GM12878 (cell line): ENCODE measurements around the gene NEGR1. TPM values are rescaled to one million over a fixed set of nuclear protein-coding genes. Genes with fewer than 3 reads are reported as not detected.

Experiments used
- ATAC-seq: fragments of 200-7000 bp; cut with Tn5 transposase; 3 replicates; pipeline ENCODE4 v1.9.1; 2020; ENCODE audit warnings: mild to moderate bottlenecking, moderate library complexity
- BruUV-seq: library from RNA; stranded (reverse); fragments of 400-500 nt; replicated peaks from 2 replicates; lab custom pipeline; 2021; lab: Mats Ljungman, UMichigan
- CTCF ChIA-PET: fragments of 300-600 bp; sonication (Branson Sonifier 250); formaldehyde crosslinking; extraction: SDS; loops from one replicate; lab custom pipeline; 2021; ENCODE audit warnings: inconsistent platforms; lab: Yijun Ruan, JAX
- POLR2A ChIA-PET: fragments of 350-600 bp; formaldehyde crosslinking; extraction: SDS; loops from one replicate; lab custom pipeline; 2021; ENCODE audit warnings: inconsistent platforms; lab: Charles Lee
- RAD21 ChIA-PET: fragments of 300-600 bp; sonication (Branson Sonifier 250); formaldehyde crosslinking; loops from one replicate; lab custom pipeline; 2023; ENCODE audit warnings: antibody characterized with exemption; ENCODE audit not compliant: unreplicated experiment; lab: Charles Lee
- SMC1A ChIA-PET: fragments of 300-600 bp; sonication (Branson Sonifier 250); formaldehyde crosslinking; loops from one replicate; lab custom pipeline; 2023; ENCODE audit not compliant: unreplicated experiment, uncharacterized antibody; lab: Charles Lee
- DNase-seq: peaks from one replicate; pipeline ENCODE4 v3.0.0-alpha.2; 2011; ENCODE audit warnings: low read depth, low spot score
- FAIRE-seq: peaks from 3 replicates; lab custom pipeline; 2011; peaks lifted over from hg19 to GRCh38; lab: Jason Lieb, UNC
- H2AFZ ChIP-seq: 2 replicates; pipeline ENCODE4 v1.6.0; 2011; ENCODE audit warnings: low read depth, low read length, control low read depth; ENCODE audit not compliant: control insufficient read depth
- H3K27ac ChIP-seq: 2 replicates; pipeline ENCODE4 v1.5.1; 2011; ENCODE audit warnings: control low read depth; ENCODE audit not compliant: control insufficient read depth, insufficient read depth
- H3K27me3 ChIP-seq, 2 experiments: replicated peaks in 1 of 2; 2 replicates each; pipeline versions ENCODE4 v1.6.0 to v1.6.1; 2011; ENCODE audit warnings: low read length in 1 of 2; ENCODE audit not compliant: control insufficient read depth in 2 of 2, insufficient read depth in 2 of 2
- H3K36me3 ChIP-seq, 2 experiments: 2 replicates each; pipeline ENCODE4 v1.5.1; 2011; ENCODE audit warnings: low read length in 1 of 2; ENCODE audit not compliant: control insufficient read depth in 2 of 2, insufficient read depth in 2 of 2
- H3K4me1 ChIP-seq: 2 replicates; pipeline ENCODE4 v1.6.1; 2011; ENCODE audit warnings: mild to moderate bottlenecking, low read length, moderate library complexity, mixed read lengths; ENCODE audit not compliant: control insufficient read depth, insufficient read depth
- H3K4me2 ChIP-seq: 2 replicates; pipeline ENCODE4 v1.6.0; 2011; ENCODE audit warnings: control low read depth; ENCODE audit not compliant: control insufficient read depth, insufficient read depth
- H3K4me3 ChIP-seq: fragments of 200-600 bp; sonication (generic); 2 replicates; pipeline ENCODE4 v1.5.1; 2016
- H3K79me2 ChIP-seq: 2 replicates; pipeline ENCODE4 v1.6.0; 2011; ENCODE audit warnings: low read length; ENCODE audit not compliant: control insufficient read depth, insufficient read depth
- H3K9ac ChIP-seq: 2 replicates; pipeline ENCODE4 v1.8.0; 2011; ENCODE audit warnings: low read length, control low read depth, mixed read lengths; ENCODE audit not compliant: control insufficient read depth, insufficient read depth
- H3K9me3 ChIP-seq: replicated peaks from 3 replicates; pipeline ENCODE4 v1.5.1; 2011; ENCODE audit warnings: mild to moderate bottlenecking, low read length; ENCODE audit not compliant: control insufficient read depth, insufficient read depth
- H4K20me1 ChIP-seq: 2 replicates; pipeline ENCODE4 v1.6.0; 2011; ENCODE audit not compliant: control insufficient read depth, insufficient read depth
- BHLHE40 ChIP-seq, 2 experiments: fragments of 450-650 bp in 1 of 2; IDR thresholded peaks; 2 replicates each; pipeline ENCODE4 v1.6.1; 2011 to 2017; ENCODE audit warnings: low read depth in 2 of 2, borderline replicate concordance in 1 of 2, improper control_type of control experiment in 1 of 2, low read length in 1 of 2, mild to moderate bottlenecking in 1 of 2
- HDGF ChIP-seq: fragments of 450-650 bp; IDR thresholded peaks from 2 replicates; pipeline ENCODE4 v1.6.1; 2016; ENCODE audit warnings: antibody characterized with exemption
- PAX5 ChIP-seq: IDR thresholded peaks from 2 replicates; pipeline ENCODE4 v1.6.1; 2011; ENCODE audit warnings: low read depth, low read length, borderline replicate concordance
- RFX5 ChIP-seq: IDR thresholded peaks from 2 replicates; pipeline ENCODE4 v1.6.1; 2011; ENCODE audit warnings: low read depth, low read length, improper control_type of control experiment
- SMAD1 ChIP-seq: fragments of 450-650 bp; IDR thresholded peaks from 2 replicates; pipeline ENCODE4 v1.6.1; 2018; ENCODE audit warnings: mild to moderate bottlenecking, low read depth; ENCODE audit not compliant: partially characterized antibody
- SUZ12 ChIP-seq: fragments of 200-600 bp; sonication (generic); IDR thresholded peaks from one replicate; pipeline ENCODE4 v1.6.1; 2018; ENCODE audit warnings: antibody characterized with exemption, mild to moderate bottlenecking; ENCODE audit not compliant: unreplicated experiment
- TCF12 ChIP-seq: IDR thresholded peaks from 2 replicates; pipeline ENCODE4 v1.6.1; 2011; ENCODE audit warnings: low read depth, mild to moderate bottlenecking, low read length
- WGBS: methylation state at CpG from one replicate; pipeline ENCODE4 v1.1.6; 2016; ENCODE audit warnings: low lambda C conversion rate; ENCODE audit not compliant: insufficient replicate concordance, insufficient coverage; ENCODE audit errors: missing lambda C conversion rate; 5-methylcytosine and 5-hydroxymethylcytosine counted together
- in situ Hi-C: fragments of 300-500 bp; cut with MboI; formaldehyde crosslinking; loops from 9 replicates; pipeline ENCODE4 v1.14.3; 2018; ENCODE audit warnings: mixed read lengths
- intact Hi-C: fragments of 100-400 bp; cut with micrococcal nuclease; formaldehyde crosslinking; loops from one replicate; pipeline ENCODE4 v1.14.2; 2022; ENCODE audit not compliant: unreplicated experiment
- polyA plus RNA-seq, 11 experiments: library from polyadenylated mRNA; depleted of rRNA in 4 of 11; unstranded in 6 of 11; stranded (reverse) in 5 of 11; fragments of >200 nt; fragmentation: Nextera tagmentation in 4 of 11; fragmentation: Illumina TruSeq in 1 of 11; extraction: Ambion mirVana in 4 of 11; extraction: Trizol in 1 of 11; gene quantifications; 1 replicate in 1 of 11; 2 replicates in 10 of 11; pipeline versions ENCODE4 v1.2.1 to v1.2.3, GENCODE V29; 2011 to 2016; ENCODE audit warnings: inconsistent platforms in 2 of 11, missing spikeins in 2 of 11, low read depth in 1 of 11
- total RNA-seq, 4 experiments: library from RNA; depleted of rRNA in 3 of 4; stranded (reverse); fragments of >200 nt in 3 of 4; fragmentation: Illumina TruSeq in 1 of 4; extraction: Trizol in 1 of 4; gene quantifications; 2 replicates each; pipeline versions ENCODE4 v1.2.1 to v1.2.3, GENCODE V29; 2013 to 2021
- TF ChIP-seq, protein P1 (sequence below): IDR thresholded peaks from 2 replicates; pipeline ENCODE4 v1.6.1; 2011; ENCODE audit warnings: borderline replicate concordance, low read depth, mild to moderate bottlenecking, moderate library complexity, low read length; ENCODE audit not compliant: insufficient read depth, poor library complexity, severe bottlenecking
- TF ChIP-seq, protein P2 (sequence below): fragments of 450-650 bp; IDR thresholded peaks from 2 replicates; pipeline ENCODE4 v1.6.1; 2017; ENCODE audit warnings: antibody characterized with exemption, mild to moderate bottlenecking, moderate library complexity
- TF ChIP-seq, protein P3 (sequence below): IDR thresholded peaks from 2 replicates; pipeline ENCODE4 v1.6.1; 2011; ENCODE audit warnings: borderline replicate concordance, low read depth, mild to moderate bottlenecking, moderate library complexity, mixed read lengths, low read length; ENCODE audit not compliant: insufficient read depth; ENCODE audit errors: extremely low read length

Gene NEGR1
- total and polyA plus RNA-seq, 10 of the 15 experiments (the other 5 are each of a cell fraction or from before 2014, with no cell fraction given) = under 0.01 to 0.03 (median 0.01) TPM; not detected in 7

DNA sequence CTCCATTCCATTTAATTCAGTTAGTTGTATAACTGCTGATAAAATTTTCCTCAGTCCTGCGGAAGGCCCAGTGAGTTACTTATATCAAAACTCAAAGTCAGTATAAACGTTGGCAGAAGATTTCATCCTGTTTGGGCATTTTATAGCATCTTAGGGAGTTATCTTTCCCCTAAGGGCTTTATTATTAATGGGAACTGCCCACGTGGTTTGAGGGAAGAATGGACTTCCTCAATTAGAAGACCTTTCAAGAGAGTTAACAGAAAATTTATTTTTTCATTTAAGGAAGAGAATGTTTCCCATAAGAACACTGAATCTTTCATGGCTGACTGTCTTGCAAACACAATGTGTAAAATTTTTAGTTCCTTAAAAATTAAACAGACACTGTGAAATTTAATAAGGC, 400.1 kb downstream of the NEGR1 start:
- no peaks in the 10 kb centered on the region for H3K79me2 ChIP-seq
- FAIRE-seq = no peak
- in situ Hi-C loops = no loop called here
- H3K4me3 ChIP-seq = no peak overlapping the region
- H3K4me1 ChIP-seq = no peaks in the 10 kb centered on the region
- DNase-seq = no peak
- no peaks in the 10 kb centered on the region for H3K36me3 ChIP-seq
- TF ChIP-seq TCF12 (no peak), RFX5 (no peak)
- TF ChIP-seq, protein P1, sequence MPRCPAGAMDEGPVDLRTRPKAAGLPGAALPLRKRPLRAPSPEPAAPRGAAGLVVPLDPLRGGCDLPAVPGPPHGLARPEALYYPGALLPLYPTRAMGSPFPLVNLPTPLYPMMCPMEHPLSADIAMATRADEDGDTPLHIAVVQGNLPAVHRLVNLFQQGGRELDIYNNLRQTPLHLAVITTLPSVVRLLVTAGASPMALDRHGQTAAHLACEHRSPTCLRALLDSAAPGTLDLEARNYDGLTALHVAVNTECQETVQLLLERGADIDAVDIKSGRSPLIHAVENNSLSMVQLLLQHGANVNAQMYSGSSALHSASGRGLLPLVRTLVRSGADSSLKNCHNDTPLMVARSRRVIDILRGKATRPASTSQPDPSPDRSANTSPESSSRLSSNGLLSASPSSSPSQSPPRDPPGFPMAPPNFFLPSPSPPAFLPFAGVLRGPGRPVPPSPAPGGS = no peak
- no peak for ATAC-seq
- H3K9me3 ChIP-seq = no peaks in the 10 kb centered on the region
- H3K4me2 ChIP-seq = no peak overlapping the region
- BruUV-seq = no TSS peak
- no peak overlapping the region for H2AFZ ChIP-seq
- no peak overlapping the region for H3K9ac ChIP-seq
- ChIA-PET RAD21 (no interaction called here), SMC1A (no interaction called here), CTCF (no interaction called here), POLR2A (no interaction called here)
- H3K27ac ChIP-seq = no peak overlapping the region
- H4K20me1 ChIP-seq = no peaks in the 10 kb centered on the region
- no peaks in the 10 kb centered on the region for H3K27me3 ChIP-seq
- WGBS = 28% methylated on average over 3 of the region's 3 CpGs
- intact Hi-C loops = no loop called here

DNA sequence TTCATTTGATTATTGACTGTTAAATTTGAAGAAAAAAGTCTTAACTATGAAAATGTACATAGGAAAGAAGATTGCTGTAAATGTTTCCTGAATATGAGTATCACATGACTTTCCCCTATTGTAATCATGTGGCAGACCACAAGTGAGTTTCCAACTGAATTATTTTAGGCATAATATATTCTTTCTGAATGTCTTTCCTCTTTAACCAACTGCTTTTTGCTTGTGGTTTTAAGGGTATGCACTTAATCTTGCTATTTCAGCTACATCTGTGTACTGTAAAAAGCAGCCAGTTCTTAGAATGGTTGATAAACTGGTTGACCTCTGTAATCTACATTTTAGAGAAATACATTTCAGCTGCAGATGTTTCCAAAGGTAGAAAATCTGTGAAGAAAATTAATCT, 400.7 kb downstream of the NEGR1 start:
- no peaks in the 10 kb centered on the region for H3K4me1 ChIP-seq
- H4K20me1 ChIP-seq = no peaks in the 10 kb centered on the region
- H3K36me3 ChIP-seq = no peaks in the 10 kb centered on the region
- no peaks in the 10 kb centered on the region for H3K9me3 ChIP-seq
- H3K4me2 ChIP-seq = no peak overlapping the region
- H3K4me3 ChIP-seq = no peak overlapping the region
- FAIRE-seq (no peak), ATAC-seq (no peak), DNase-seq (no peak)
- H3K27me3 ChIP-seq = no peaks in the 10 kb centered on the region
- RAD21 ChIA-PET = no interaction called here
- in situ Hi-C loops = no loop called here
- H2AFZ ChIP-seq = no peak overlapping the region
- no peak overlapping the region for H3K9ac ChIP-seq
- SMC1A ChIA-PET = no interaction called here
- no peaks in the 10 kb centered on the region for H3K79me2 ChIP-seq
- BruUV-seq = no TSS peak
- CTCF ChIA-PET = no interaction called here
- POLR2A ChIA-PET = no interaction called here
- no peak overlapping the region for H3K27ac ChIP-seq
- intact Hi-C loops = no loop called here
- TF ChIP-seq SUZ12 (no peak), HDGF (no peak), PAX5 (no peak), SMAD1 (no peak), BHLHE40 (IDR thresholded peaks at IDR 0.05; ENCODE audit: borderline replicate concordance in 1 of 2, low read depth in 2 of 2, low read length in 1 of 2) (no peak)
- TF ChIP-seq, protein P2, sequence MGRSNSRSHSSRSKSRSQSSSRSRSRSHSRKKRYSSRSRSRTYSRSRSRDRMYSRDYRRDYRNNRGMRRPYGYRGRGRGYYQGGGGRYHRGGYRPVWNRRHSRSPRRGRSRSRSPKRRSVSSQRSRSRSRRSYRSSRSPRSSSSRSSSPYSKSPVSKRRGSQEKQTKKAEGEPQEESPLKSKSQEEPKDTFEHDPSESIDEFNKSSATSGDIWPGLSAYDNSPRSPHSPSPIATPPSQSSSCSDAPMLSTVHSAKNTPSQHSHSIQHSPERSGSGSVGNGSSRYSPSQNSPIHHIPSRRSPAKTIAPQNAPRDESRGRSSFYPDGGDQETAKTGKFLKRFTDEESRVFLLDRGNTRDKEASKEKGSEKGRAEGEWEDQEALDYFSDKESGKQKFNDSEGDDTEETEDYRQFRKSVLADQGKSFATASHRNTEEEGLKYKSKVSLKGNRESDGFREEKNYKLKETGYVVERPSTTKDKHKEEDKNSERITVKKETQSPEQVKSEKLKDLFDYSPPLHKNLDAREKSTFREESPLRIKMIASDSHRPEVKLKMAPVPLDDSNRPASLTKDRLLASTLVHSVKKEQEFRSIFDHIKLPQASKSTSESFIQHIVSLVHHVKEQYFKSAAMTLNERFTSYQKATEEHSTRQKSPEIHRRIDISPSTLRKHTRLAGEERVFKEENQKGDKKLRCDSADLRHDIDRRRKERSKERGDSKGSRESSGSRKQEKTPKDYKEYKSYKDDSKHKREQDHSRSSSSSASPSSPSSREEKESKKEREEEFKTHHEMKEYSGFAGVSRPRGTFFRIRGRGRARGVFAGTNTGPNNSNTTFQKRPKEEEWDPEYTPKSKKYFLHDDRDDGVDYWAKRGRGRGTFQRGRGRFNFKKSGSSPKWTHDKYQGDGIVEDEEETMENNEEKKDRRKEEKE = no peak
- TF ChIP-seq, protein P3, sequence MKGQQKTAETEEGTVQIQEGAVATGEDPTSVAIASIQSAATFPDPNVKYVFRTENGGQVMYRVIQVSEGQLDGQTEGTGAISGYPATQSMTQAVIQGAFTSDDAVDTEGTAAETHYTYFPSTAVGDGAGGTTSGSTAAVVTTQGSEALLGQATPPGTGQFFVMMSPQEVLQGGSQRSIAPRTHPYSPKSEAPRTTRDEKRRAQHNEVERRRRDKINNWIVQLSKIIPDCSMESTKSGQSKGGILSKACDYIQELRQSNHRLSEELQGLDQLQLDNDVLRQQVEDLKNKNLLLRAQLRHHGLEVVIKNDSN = no peak
